HepG2 (cell line): ENCODE data around the gene AGER. TPM values are rescaled to one million over a fixed set of nuclear protein-coding genes. Genes with fewer than 3 reads are reported as not detected.
A peak's percentile ranks its signal among the peaks of the same experiment; 100 is the strongest.

Experiments
- GMEB2 ChIP-seq: IDR thresholded peaks from 2 replicates; pipeline ENCODE4 v1.6.1; 2016; ENCODE audit warnings: missing biosample characterization, missing genetic modification reagents, low read depth
- HNF1B ChIP-seq: sonication (generic); formaldehyde crosslinking; IDR thresholded peaks from 2 replicates; pipeline ENCODE4 v1.5.1; 2020; ENCODE audit warnings: mild to moderate bottlenecking, moderate library complexity, missing genetic modification reagents
- HNF4G ChIP-seq, 2 experiments: sonication (generic) in 1 of 2; formaldehyde crosslinking in 1 of 2; IDR thresholded peaks; 2 replicates each; pipeline versions ENCODE4 v1.4.0 to v1.6.1; 2011 to 2020; ENCODE audit warnings: borderline replicate concordance in 2 of 2, low read depth in 2 of 2, mild to moderate bottlenecking in 2 of 2, low read length in 1 of 2, missing genetic modification reagents in 1 of 2, moderate library complexity in 1 of 2
- MIXL1 ChIP-seq: IDR thresholded peaks from 2 replicates; pipeline ENCODE4 v1.6.1; 2016
- NR2F6 ChIP-seq, 2 experiments: IDR thresholded peaks; 2 replicates each; pipeline ENCODE4 v1.6.1; 2016; ENCODE audit warnings: antibody characterized with exemption in 1 of 2, mild to moderate bottlenecking in 1 of 2
- SIX1 ChIP-seq: sonication (generic); formaldehyde crosslinking; IDR thresholded peaks from 2 replicates; pipeline ENCODE4 v1.4.0; 2020; ENCODE audit warnings: missing genetic modification reagents, borderline replicate concordance
- SP4 ChIP-seq: sonication (generic); formaldehyde crosslinking; IDR thresholded peaks from 2 replicates; pipeline ENCODE4 v1.8.1; 2023; ENCODE audit warnings: mild to moderate bottlenecking, missing genetic modification reagents
- STAT6 ChIP-seq: sonication (generic); formaldehyde crosslinking; IDR thresholded peaks from 2 replicates; pipeline ENCODE4 v1.4.0; 2020; ENCODE audit warnings: missing genetic modification reagents, mild to moderate bottlenecking, borderline replicate concordance
- TAF1 ChIP-seq: sonication (generic); formaldehyde crosslinking; IDR thresholded peaks from 2 replicates; pipeline ENCODE4 v1.4.0; 2020; ENCODE audit warnings: missing genetic modification reagents
- ZMYM2 ChIP-seq: sonication (generic); formaldehyde crosslinking; IDR thresholded peaks from 2 replicates; pipeline ENCODE4 v1.8.0; 2022; ENCODE audit warnings: mild to moderate bottlenecking, missing genetic modification reagents
- ZNF24 ChIP-seq: fragments of 450-650 bp; IDR thresholded peaks from 2 replicates; pipeline ENCODE4 v1.6.1; 2017; ENCODE audit warnings: antibody characterized with exemption, mild to moderate bottlenecking
- ZNF484 ChIP-seq: sonication (generic); formaldehyde crosslinking; IDR thresholded peaks from 2 replicates; pipeline ENCODE4 v1.5.1; 2020; ENCODE audit warnings: mild to moderate bottlenecking, low read depth, missing genetic modification reagents, borderline replicate concordance
- ZNF749 ChIP-seq: sonication (generic); formaldehyde crosslinking; IDR thresholded peaks from 2 replicates; pipeline ENCODE4 v1.8.0; 2022; ENCODE audit warnings: mild to moderate bottlenecking, missing genetic modification reagents, moderate library complexity, borderline replicate concordance
- ZSCAN5A ChIP-seq: sonication (generic); formaldehyde crosslinking; IDR thresholded peaks from 2 replicates; pipeline ENCODE4 v1.8.0; 2022; ENCODE audit warnings: mild to moderate bottlenecking, missing genetic modification reagents, borderline replicate concordance
- polyA plus RNA-seq, 8 experiments: library from polyadenylated mRNA; depleted of rRNA in 3 of 8; stranded (reverse) in 7 of 8; unstranded in 1 of 8; fragments of >200 nt; fragmentation: Illumina TruSeq in 4 of 8; extraction: Trizol in 4 of 8; gene quantifications; 2 replicates each; pipeline versions ENCODE4 v1.2.1 to v1.2.3, GENCODE V29; 2011 to 2016; ENCODE audit warnings: low read depth in 4 of 8, missing spikeins in 1 of 8, mixed read lengths in 1 of 8; ENCODE audit not compliant: insufficient read depth in 1 of 8
- total RNA-seq, 5 experiments: library from RNA; depleted of rRNA; stranded (reverse); fragments of >200 nt; fragmentation: Illumina TruSeq; extraction: Trizol; gene quantifications; 2 replicates each; pipeline ENCODE4 v1.2.3, GENCODE V29; 2016; ENCODE audit warnings: low read depth in 1 of 5
- TF ChIP-seq, protein P1 (sequence below): sonication (generic); formaldehyde crosslinking; IDR thresholded peaks from 2 replicates; pipeline ENCODE4 v1.8.0; 2022; ENCODE audit warnings: mild to moderate bottlenecking, missing genetic modification reagents, moderate library complexity
- TF ChIP-seq, protein P2 (sequence below): sonication (generic); formaldehyde crosslinking; IDR thresholded peaks from 2 replicates; pipeline ENCODE4 v1.8.1; 2023; ENCODE audit warnings: mild to moderate bottlenecking, missing genetic modification reagents
- TF ChIP-seq, protein P3 (sequence below): conservative IDR thresholded peaks from 2 replicates; pipeline ENCODE4 v1.6.1; 2018; ENCODE audit warnings: missing genetic modification reagents

Gene AGER
- total and polyA plus RNA-seq, 2 of the 13 experiments (the other 11 are each of a cell fraction or from before 2014, with no cell fraction given), result 1.9 to 5.1 TPM

GRCh38 chr6:32175322-32175710 lies 8.7 kb downstream of the AGER start (continued):
- TF ChIP-seq GMEB2 (CRISPR knock-in tag) (no peak), STAT6 (CRISPR knock-in tag) (no peak), HNF4G (IDR thresholded peaks at IDR 0.05; ENCODE audit: borderline replicate concordance, low read depth, low read length) (peak; percentile 23; the same call in 1 of the 2 replicates), HNF4G (CRISPR knock-in tag; IDR thresholded peaks at IDR 0.05; ENCODE audit: borderline replicate concordance, low read depth) (no peak), NR2F6 (IDR thresholded peaks at IDR 0.05) (peak; percentile 36; the same call in 1 of the 2 replicates), NR2F6 (CRISPR knock-in tag; IDR thresholded peaks at IDR 0.05) (no peak), ZNF24 (no peak), ZNF484 (CRISPR knock-in tag) (no peak), SIX1 (no peak), SP4 (CRISPR knock-in tag) (no peak), HNF1B (CRISPR knock-in tag) (0 out of 2 replicates have a peak, but pooled peaks have one; percentile 2), ZMYM2 (CRISPR knock-in tag) (no peak), ZSCAN5A (no peak), ZNF749 (CRISPR knock-in tag) (no peak), TAF1 (no peak), MIXL1 (no peak)
- TF ChIP-seq, protein P1, sequence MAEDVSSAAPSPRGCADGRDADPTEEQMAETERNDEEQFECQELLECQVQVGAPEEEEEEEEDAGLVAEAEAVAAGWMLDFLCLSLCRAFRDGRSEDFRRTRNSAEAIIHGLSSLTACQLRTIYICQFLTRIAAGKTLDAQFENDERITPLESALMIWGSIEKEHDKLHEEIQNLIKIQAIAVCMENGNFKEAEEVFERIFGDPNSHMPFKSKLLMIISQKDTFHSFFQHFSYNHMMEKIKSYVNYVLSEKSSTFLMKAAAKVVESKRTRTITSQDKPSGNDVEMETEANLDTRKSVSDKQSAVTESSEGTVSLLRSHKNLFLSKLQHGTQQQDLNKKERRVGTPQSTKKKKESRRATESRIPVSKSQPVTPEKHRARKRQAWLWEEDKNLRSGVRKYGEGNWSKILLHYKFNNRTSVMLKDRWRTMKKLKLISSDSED (CRISPR knock-in tag), result no peak
- TF ChIP-seq, protein P2, sequence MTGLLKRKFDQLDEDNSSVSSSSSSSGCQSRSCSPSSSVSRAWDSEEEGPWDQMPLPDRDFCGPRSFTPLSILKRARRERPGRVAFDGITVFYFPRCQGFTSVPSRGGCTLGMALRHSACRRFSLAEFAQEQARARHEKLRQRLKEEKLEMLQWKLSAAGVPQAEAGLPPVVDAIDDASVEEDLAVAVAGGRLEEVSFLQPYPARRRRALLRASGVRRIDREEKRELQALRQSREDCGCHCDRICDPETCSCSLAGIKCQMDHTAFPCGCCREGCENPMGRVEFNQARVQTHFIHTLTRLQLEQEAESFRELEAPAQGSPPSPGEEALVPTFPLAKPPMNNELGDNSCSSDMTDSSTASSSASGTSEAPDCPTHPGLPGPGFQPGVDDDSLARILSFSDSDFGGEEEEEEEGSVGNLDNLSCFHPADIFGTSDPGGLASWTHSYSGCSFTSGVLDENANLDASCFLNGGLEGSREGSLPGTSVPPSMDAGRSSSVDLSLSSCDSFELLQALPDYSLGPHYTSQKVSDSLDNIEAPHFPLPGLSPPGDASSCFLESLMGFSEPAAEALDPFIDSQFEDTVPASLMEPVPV, result no peak
- TF ChIP-seq, protein P3, sequence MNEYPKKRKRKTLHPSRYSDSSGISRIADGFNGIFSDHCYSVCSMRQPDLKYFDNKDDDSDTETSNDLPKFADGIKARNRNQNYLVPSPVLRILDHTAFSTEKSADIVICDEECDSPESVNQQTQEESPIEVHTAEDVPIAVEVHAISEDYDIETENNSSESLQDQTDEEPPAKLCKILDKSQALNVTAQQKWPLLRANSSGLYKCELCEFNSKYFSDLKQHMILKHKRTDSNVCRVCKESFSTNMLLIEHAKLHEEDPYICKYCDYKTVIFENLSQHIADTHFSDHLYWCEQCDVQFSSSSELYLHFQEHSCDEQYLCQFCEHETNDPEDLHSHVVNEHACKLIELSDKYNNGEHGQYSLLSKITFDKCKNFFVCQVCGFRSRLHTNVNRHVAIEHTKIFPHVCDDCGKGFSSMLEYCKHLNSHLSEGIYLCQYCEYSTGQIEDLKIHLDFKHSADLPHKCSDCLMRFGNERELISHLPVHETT (CRISPR knock-in tag), result no peak
